Measurements from ENCODE around the gene DIPK1A.

Gene DIPK1A

GRCh38 chr1:92970990-92971689, 9.9 kb upstream of the DIPK1A start:
- TF ChIP-seq POLR2A (IDR thresholded peaks at IDR 0.05; ENCODE audit: low read depth, low read length): no peak
- FAIRE-seq: no peak
- no peak for DNase-seq (ENCODE audit: insufficient read length, low spot score)

GRCh38 chr1:92969517-92969916, 8.3 kb upstream of the DIPK1A start:
- no peak for DNase-seq (ENCODE audit: insufficient read length, low spot score)
- no peak for TF ChIP-seq POLR2A (IDR thresholded peaks at IDR 0.05; ENCODE audit: low read depth, low read length)
- FAIRE-seq: no peak

DNA sequence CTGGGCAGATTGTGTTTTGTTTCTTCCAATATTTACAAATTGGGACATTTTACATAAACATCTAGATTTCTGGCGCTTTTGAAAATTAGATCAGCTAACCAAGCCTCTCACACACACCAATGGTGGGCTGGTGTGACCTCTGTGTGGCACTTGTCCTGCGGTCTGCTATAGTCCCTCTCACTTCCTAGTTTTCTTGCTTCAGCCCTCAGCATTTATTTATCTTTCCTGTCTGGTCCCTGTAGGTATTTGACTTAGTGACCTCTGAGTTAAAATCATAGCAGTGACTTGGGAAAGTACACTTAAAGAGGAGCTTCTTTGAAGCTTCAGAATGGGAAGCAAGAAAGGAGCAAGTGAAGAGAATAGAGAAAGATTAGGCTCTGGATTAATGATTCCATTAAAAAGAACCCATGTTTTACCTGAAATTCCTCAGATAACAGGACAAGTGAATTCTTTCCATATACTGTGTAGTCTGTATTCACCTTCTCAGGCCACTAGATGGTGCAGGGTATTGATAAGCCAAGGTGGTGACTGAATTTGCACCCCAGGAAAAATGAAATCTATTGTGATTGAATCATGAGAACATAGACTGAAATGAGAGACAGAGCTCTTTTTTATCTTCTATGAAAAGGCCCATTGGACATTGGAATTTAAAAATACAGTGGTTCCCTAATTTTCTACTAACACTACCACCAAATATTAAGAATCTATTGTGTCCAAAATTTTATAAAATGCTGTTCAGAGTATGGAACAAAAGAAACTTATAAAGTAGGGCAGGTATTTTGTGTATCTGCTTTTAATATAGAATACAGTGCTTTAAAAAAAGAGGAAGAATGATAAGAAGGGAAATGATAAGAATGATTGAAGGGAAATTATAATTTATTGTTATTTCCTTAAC, 7.1 kb upstream of the DIPK1A start:
- DNase-seq (ENCODE audit: insufficient read length, low spot score) (no peak), FAIRE-seq (no peak)
- TF ChIP-seq POLR2A (IDR thresholded peaks at IDR 0.05; ENCODE audit: low read depth, low read length): no peak

GRCh38 chr1:92964998-92965397, 3.7 kb upstream of the DIPK1A start:
- DNase-seq (ENCODE audit: insufficient read length, low spot score) (no peak), FAIRE-seq (no peak)
- no peak for TF ChIP-seq POLR2A (IDR thresholded peaks at IDR 0.05; ENCODE audit: low read depth, low read length)

DNA sequence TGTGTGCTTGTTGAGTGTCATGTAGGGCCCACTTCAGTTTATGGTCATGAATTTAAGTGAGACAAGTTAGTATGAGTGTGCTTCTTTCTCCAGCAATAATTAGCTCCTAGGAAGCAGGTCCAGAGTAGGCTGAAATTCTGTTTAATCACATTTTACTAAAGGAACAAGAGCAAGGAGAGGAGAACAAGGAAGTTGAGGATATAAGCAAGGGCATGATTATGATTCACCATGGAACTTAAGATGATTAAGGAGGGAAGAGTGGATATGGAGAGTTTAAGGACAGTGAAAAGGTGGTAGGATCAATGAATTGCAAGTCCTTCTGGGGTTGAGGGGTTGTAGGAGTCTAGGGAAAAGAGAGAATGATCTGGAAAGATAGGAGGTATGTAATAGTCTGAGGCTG, 3.1 kb upstream of the DIPK1A start:
- FAIRE-seq: no peak
- TF ChIP-seq POLR2A (IDR thresholded peaks at IDR 0.05; ENCODE audit: low read depth, low read length): no peak
- no peak for DNase-seq (ENCODE audit: insufficient read length, low spot score)

DNA sequence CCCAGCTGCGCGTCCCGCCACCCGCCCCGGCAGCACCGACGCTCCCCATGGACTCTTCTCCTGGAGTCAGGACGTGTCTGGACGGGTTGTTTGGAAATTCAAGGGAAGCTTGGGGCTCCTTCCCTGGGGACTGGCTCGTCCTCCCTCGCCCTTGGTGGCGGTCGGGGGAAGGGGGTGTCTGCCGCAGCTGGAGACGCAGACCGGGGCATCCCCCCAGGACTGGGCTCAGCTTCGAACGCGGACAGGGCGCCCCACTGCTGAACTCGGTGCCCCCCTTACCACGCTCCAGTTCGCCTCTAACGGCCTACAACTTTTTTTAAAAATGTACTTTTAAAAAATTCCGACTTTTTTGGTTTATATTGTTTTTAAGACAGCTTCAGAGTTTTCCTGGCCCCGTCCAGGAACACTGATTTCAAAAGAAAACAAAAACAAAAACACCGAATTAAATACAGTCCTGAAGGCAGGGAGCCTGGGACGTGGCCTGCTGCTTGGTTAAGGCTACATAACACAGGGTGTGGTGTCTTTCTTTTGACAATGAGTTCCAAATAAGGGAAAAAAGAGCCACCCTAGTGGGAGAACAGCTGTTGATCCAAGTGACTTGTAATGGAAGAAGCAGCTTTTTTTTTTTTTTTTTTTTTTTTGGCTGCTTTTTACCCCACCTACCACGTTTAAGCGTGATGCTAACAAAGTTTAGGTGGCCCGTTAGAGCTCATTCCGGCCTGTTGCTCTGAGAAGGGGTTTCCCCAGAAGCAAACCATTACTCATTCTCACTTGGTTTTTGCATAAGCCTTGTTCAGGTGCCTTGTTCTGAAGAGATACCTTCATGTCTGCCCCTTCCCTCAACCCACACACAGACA, 862 bp upstream of the DIPK1A start:
- DNase-seq (ENCODE audit: insufficient read length, low spot score) (peak; percentile 32), FAIRE-seq (peak; percentile 69)
- no peak for TF ChIP-seq POLR2A (IDR thresholded peaks at IDR 0.05; ENCODE audit: low read depth, low read length)

DNA sequence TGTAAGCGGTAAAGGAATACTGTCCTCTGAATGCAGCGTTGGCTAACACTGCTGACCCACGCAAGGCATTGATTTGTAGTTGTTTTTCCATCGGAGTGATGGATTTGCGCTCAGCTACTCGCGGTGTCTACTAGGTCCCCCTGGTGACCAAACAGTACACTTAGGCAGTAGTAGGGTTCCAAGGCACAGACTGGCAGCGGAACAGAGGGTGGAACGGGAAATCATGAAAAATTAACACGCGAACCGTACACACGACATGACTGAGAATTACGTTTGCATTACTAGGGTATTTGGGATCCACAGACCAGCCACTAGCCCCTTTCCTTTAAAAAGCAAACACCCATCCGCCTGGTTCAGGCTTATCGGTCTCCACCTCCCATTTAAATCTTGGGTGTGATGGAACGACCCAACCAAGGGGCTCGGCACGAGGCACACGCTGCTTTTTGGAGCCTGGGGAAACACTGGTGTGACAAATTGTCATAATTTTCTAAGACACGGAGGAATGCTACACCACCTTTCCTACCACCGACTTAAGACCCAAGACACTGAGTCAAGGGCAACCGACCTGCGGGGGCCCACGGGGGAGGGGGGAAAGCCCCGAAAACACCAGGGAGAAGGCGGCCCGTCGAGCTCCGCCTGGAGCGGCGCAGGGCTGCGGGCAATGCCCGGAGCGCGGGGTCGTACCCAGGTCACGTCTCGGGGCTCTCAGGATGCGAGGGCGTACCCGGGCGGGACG, 699 bp downstream of the DIPK1A start:
- no peak for TF ChIP-seq POLR2A (IDR thresholded peaks at IDR 0.05; ENCODE audit: low read depth, low read length)
- DNase-seq (ENCODE audit: insufficient read length, low spot score) (peak; percentile 31), FAIRE-seq (peak; percentile 98)

DNA sequence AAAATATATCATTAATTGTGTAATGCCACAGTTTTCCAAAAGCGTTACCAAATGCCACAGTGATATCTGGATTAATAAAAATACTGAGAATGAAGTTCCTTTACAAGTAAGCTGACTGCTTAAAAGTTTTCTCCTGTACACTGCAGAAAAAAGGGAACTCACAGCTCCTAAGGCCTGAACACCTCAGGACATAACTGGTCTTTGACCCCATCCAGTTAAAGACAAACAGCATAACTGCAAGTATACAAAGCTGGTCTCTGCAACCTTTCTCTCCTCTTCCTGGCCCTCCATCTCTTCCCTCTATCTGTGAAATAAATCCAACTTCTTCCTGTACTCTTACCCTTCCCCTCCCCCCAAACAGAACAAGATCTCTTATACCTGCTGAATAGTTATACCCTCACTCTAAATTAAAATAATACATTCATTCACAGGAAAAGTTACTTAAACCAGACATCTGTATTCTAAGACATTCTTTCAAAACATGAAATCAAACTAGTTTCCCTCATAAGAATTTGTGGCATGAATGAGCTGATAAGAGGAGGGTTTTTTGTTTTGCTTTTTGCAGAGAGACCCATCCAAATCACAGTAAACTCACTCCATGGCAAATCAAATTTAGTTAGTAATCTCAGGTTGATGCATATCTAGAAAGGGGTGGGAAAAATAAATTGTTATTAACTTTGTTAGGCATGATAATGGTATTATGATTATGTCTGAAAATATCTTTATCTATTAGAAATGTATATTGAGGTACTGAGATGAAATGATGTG, 2.9 kb downstream of the DIPK1A start:
- no peak for FAIRE-seq
- DNase-seq (ENCODE audit: insufficient read length, low spot score): no peak
- no peak for TF ChIP-seq POLR2A (IDR thresholded peaks at IDR 0.05; ENCODE audit: low read depth, low read length)

- TF ChIP-seq POLR2A (IDR thresholded peaks at IDR 0.05; ENCODE audit: low read depth, low read length): no peak
- DNase-seq (ENCODE audit: insufficient read length, low spot score) (no peak), FAIRE-seq (no peak)
Observed at GRCh38 chr1:92957030-92957734, 4.1 kb downstream of the DIPK1A start.

- TF ChIP-seq POLR2A (IDR thresholded peaks at IDR 0.05; ENCODE audit: low read depth, low read length): no peak
- no peak for FAIRE-seq
- no peak for DNase-seq (ENCODE audit: insufficient read length, low spot score)
Observed at GRCh38 chr1:92956254-92957029, 4.8 kb downstream of the DIPK1A start.

- no peak for TF ChIP-seq POLR2A (IDR thresholded peaks at IDR 0.05; ENCODE audit: low read depth, low read length)
- FAIRE-seq (no peak), DNase-seq (ENCODE audit: insufficient read length, low spot score) (no peak)
Observed at GRCh38 chr1:92953491-92953890, 7.8 kb downstream of the DIPK1A start.

Measured in H54 (cell line).